Measurements from ENCODE around the gene LRFN4. TPM values are rescaled to one million over a fixed set of nuclear protein-coding genes. Genes with fewer than 3 reads are reported as not detected.
A peak's percentile ranks its signal among the peaks of the same experiment; 100 is the strongest.

Gene LRFN4
- total RNA-seq, 2 experiments from 2014 or later: 33.9 to 38.6 TPM

GRCh38 chr11:66857234-66857926 is 516 bp downstream of the LRFN4 start:
- ChIA-PET POLR2A (no interaction called here), CTCF (ENCODE audit: unreplicated experiment) (no interaction called here)
- H3K4me1 ChIP-seq (ENCODE audit: insufficient read depth, low read length, poor library complexity, severe bottlenecking): peaks cover 37% of the 10 kb centered on the region
- H2AFZ ChIP-seq (ENCODE audit: low read length): no peak overlapping the region
- H3K79me2 ChIP-seq (ENCODE audit: insufficient read depth, low read depth, low read length): peaks cover 7% of the 10 kb centered on the region; the same call in 1 of the 2 replicates
- intact Hi-C loops (cut with micrococcal nuclease; ENCODE audit: unreplicated experiment): loop anchor here (2.0 kb wide), 1 partner anchor 25 kb away; no protein-coding TSS in a partner anchor
- no peaks in the 10 kb centered on the region for H4K20me1 ChIP-seq (ENCODE audit: insufficient read depth, low read length)
- no peak for TF ChIP-seq CTCF (conservative IDR thresholded peaks at IDR 0.05; ENCODE audit: low read length)
- TF ChIP-seq EZH2phosphoT487 (IDR thresholded peaks at IDR 0.05; ENCODE audit: borderline replicate concordance, low read depth, low read length): no peak
- no peak for DNase-seq (ENCODE audit: low spot score)
- H3K36me3 ChIP-seq (ENCODE audit: insufficient read depth, low read length): peaks cover 6% of the 10 kb centered on the region; the same call in 1 of the 2 replicates
- peak overlapping the region; percentile 71 for H3K4me2 ChIP-seq (ENCODE audit: low read length)
- no peaks in the 10 kb centered on the region for H3K9me2 ChIP-seq (ENCODE audit: insufficient read depth, low read length)
- no peaks in the 10 kb centered on the region for H3K9me3 ChIP-seq (ENCODE audit: low read length)
- peak overlapping the region; percentile 89 for H3K4me3 ChIP-seq (ENCODE audit: low read depth, low read length, poor library complexity, severe bottlenecking)
- TSS peak; percentile 57 for BruUV-seq (replicated peaks)
- H3K27ac ChIP-seq (ENCODE audit: low read depth, low read length, poor library complexity, severe bottlenecking): peak overlapping the region; percentile 31

GRCh38 chr11:66857927-66858185 is 992 bp downstream of the LRFN4 start:
- intact Hi-C loops (cut with micrococcal nuclease; ENCODE audit: unreplicated experiment): loop anchor here (2.0 kb wide), 1 partner anchor 25 kb away; no protein-coding TSS in a partner anchor
- H3K4me1 ChIP-seq (ENCODE audit: insufficient read depth, low read length, poor library complexity, severe bottlenecking): peaks cover 36% of the 10 kb centered on the region
- H4K20me1 ChIP-seq (ENCODE audit: insufficient read depth, low read length): no peaks in the 10 kb centered on the region
- DNase-seq (ENCODE audit: low spot score): no peak
- no peak for TF ChIP-seq EZH2phosphoT487 (IDR thresholded peaks at IDR 0.05; ENCODE audit: borderline replicate concordance, low read depth, low read length)
- no peak for TF ChIP-seq CTCF (conservative IDR thresholded peaks at IDR 0.05; ENCODE audit: low read length)
- peaks cover 6% of the 10 kb centered on the region; the same call in 1 of the 2 replicates for H3K36me3 ChIP-seq (ENCODE audit: insufficient read depth, low read length)
- no peak overlapping the region for H2AFZ ChIP-seq (ENCODE audit: low read length)
- H3K9me3 ChIP-seq (ENCODE audit: low read length): no peaks in the 10 kb centered on the region
- no peaks in the 10 kb centered on the region for H3K9me2 ChIP-seq (ENCODE audit: insufficient read depth, low read length)
- H3K27ac ChIP-seq (ENCODE audit: low read depth, low read length, poor library complexity, severe bottlenecking): no peak overlapping the region
- POLR2A ChIA-PET: no interaction called here
- no TSS peak for BruUV-seq (replicated peaks)
- peak overlapping the region; percentile 89 for H3K4me3 ChIP-seq (ENCODE audit: low read depth, low read length, poor library complexity, severe bottlenecking)
- CTCF ChIA-PET (ENCODE audit: unreplicated experiment): no interaction called here
- H3K79me2 ChIP-seq (ENCODE audit: insufficient read depth, low read depth, low read length): peaks cover 7% of the 10 kb centered on the region; the same call in 1 of the 2 replicates
- peak overlapping the region; percentile 71 for H3K4me2 ChIP-seq (ENCODE audit: low read length)

All from OCI-LY7 (cell line).